BLaER1 treated with 17β-estradiol and CSF1 and Interleukin-3, amounts not matched to agents 10 nM and 100 nM (cell line): ENCODE measurements around the gene ADPRM.
"Not testable (repeated sequence)": the region's sequence is repeated elsewhere in the genome, so short reads cannot be mapped to it uniquely, and the experiment has no call there.

Experiments used
- H3K27ac ChIP-seq, 11 experiments: shearing (Covaris generic); formaldehyde crosslinking; 2 replicates each; pipeline ENCODE4 v1.8.1; 2022
- H3K27me3 ChIP-seq, 11 experiments: shearing (Covaris generic); formaldehyde crosslinking; 2 replicates each; pipeline ENCODE4 v1.8.1; 2022
- H3K36me3 ChIP-seq, 11 experiments: shearing (Covaris generic); formaldehyde crosslinking; 2 replicates each; pipeline ENCODE4 v1.8.1; 2022
- H3K4me1 ChIP-seq, 10 experiments: shearing (Covaris generic); formaldehyde crosslinking; 2 replicates each; pipeline ENCODE4 v1.8.1; 2022
- H3K4me2 ChIP-seq, 11 experiments: shearing (Covaris generic); formaldehyde crosslinking; 2 replicates each; pipeline ENCODE4 v1.8.1; 2022
- H3K4me3 ChIP-seq, 10 experiments: shearing (Covaris generic); formaldehyde crosslinking; 2 replicates each; pipeline ENCODE4 v1.8.1; 2022
- H3K9ac ChIP-seq, 11 experiments: shearing (Covaris generic); formaldehyde crosslinking; 2 replicates each; pipeline ENCODE4 v1.8.1; 2022
- H3K9me3 ChIP-seq, 11 experiments: shearing (Covaris generic); formaldehyde crosslinking; replicated peaks in 1 of 11; 2 replicates each; pipeline ENCODE4 v1.8.1; 2022
- H4K20me1 ChIP-seq, 11 experiments: shearing (Covaris generic); formaldehyde crosslinking; 2 replicates each; pipeline ENCODE4 v1.8.1; 2022
- Cebpa-rat ChIP-seq, 11 experiments: shearing (Covaris generic); IDR thresholded peaks; 2 replicates each; pipeline ENCODE4 v1.8.1; 2022

The ADPRM gene

GRCh38 chr17:10724546-10725195 is 27.3 kb downstream of the ADPRM start:
- Histone ChIP-seq H3K36me3 (peaks cover 0 to 14% (median 0%) of the 10 kb centered on the region in 11 experiments; a peak in 3 of 22 replicates), H3K27me3 (no peaks in the 10 kb centered on the region), H3K4me1 (peaks cover 0 to 9% (median 4%) of the 10 kb centered on the region in 10 experiments; a peak in 9 of 20 replicates), H3K9me3 (no peaks in the 10 kb centered on the region), H3K27ac (no peak overlapping the region), H3K4me3 (no peak overlapping the region), H3K4me2 (no peak overlapping the region), H4K20me1 (no peaks in the 10 kb centered on the region), H3K9ac (no peak overlapping the region)
- TF ChIP-seq Cebpa-rat (IDR thresholded peaks at IDR 0.05), result no peak

GRCh38 chr17:10725262-10725661 is 27.9 kb downstream of the ADPRM start:
- no peak for TF ChIP-seq Cebpa-rat (IDR thresholded peaks at IDR 0.05)
- Histone ChIP-seq H3K9me3 (no peaks in the 10 kb centered on the region), H3K4me3 (no peak overlapping the region), H3K27me3 (no peaks in the 10 kb centered on the region), H3K4me1 (peaks cover 0 to 10% (median 5%) of the 10 kb centered on the region in 10 experiments; a peak in 13 of 20 replicates), H4K20me1 (no peaks in the 10 kb centered on the region), H3K36me3 (peaks cover 0 to 14% (median 0%) of the 10 kb centered on the region in 11 experiments; a peak in 2 of 22 replicates), H3K4me2 (no peak overlapping the region), H3K9ac (no peak overlapping the region), H3K27ac (no peak overlapping the region)

- H3K27me3 ChIP-seq, result no peaks in the 10 kb centered on the region
- H3K4me2 ChIP-seq, result no peak overlapping the region
- H3K4me3 ChIP-seq, result no peak overlapping the region
- no peaks in the 10 kb centered on the region for H3K9me3 ChIP-seq
- H3K4me1 ChIP-seq, result peaks cover 0 to 19% (median 14%) of the 10 kb centered on the region in 10 experiments; a peak in 16 of 20 replicates
- H3K36me3 ChIP-seq, result peaks cover 0 to 14% (median 0%) of the 10 kb centered on the region in 11 experiments; a peak in 2 of 22 replicates
- H3K27ac ChIP-seq, result no peak overlapping the region
- no peaks in the 10 kb centered on the region for H4K20me1 ChIP-seq
- TF ChIP-seq Cebpa-rat (IDR thresholded peaks at IDR 0.05), result no peak
- no peak overlapping the region for H3K9ac ChIP-seq
Observed at GRCh38 chr17:10726196-10726595, 28.8 kb downstream of the ADPRM start.

- Histone ChIP-seq H3K9me3 (no peaks in the 10 kb centered on the region), H3K9ac (no peak overlapping the region), H3K36me3 (peaks cover 0 to 14% (median 0%) of the 10 kb centered on the region in 11 experiments; a peak in 2 of 22 replicates), H3K4me3 (no peak overlapping the region), H3K27me3 (no peaks in the 10 kb centered on the region), H3K4me2 (no peak overlapping the region), H3K4me1 (peaks cover 0 to 21% (median 17%) of the 10 kb centered on the region in 10 experiments; a peak in 16 of 20 replicates), H4K20me1 (no peaks in the 10 kb centered on the region), H3K27ac (no peak overlapping the region)
- no peak for TF ChIP-seq Cebpa-rat (IDR thresholded peaks at IDR 0.05)
Observed at GRCh38 chr17:10727192-10727591, 29.8 kb downstream of the ADPRM start.

GRCh38 chr17:10728331-10728892 is 31.0 kb downstream of the ADPRM start:
- H3K27me3 ChIP-seq, result no peaks in the 10 kb centered on the region
- no peaks in the 10 kb centered on the region for H4K20me1 ChIP-seq
- H3K9ac ChIP-seq, result no peak overlapping the region
- no peaks in the 10 kb centered on the region for H3K9me3 ChIP-seq
- no peak for TF ChIP-seq Cebpa-rat (IDR thresholded peaks at IDR 0.05)
- peak overlapping the region in 5 of 11 experiments; percentile 80 to 89 (median 88); a peak in 6 of 22 replicates for H3K4me2 ChIP-seq
- no peak overlapping the region for H3K27ac ChIP-seq
- H3K4me1 ChIP-seq, result peaks cover 5 to 21% (median 17%) of the 10 kb centered on the region in 10 experiments; a peak in 16 of 20 replicates
- no peak overlapping the region for H3K4me3 ChIP-seq
- peaks cover 0 to 13% (median 0%) of the 10 kb centered on the region in 11 experiments; a peak in 1 of 22 replicates for H3K36me3 ChIP-seq

GRCh38 chr17:10729334-10730193 is 32.2 kb downstream of the ADPRM start, which contains the start of gene TMEM220:
TSS of gene TMEM220 (minus strand) at chr17:10730023. CDS start at chr17:10729851, 172 bp downstream.
- Histone ChIP-seq H3K4me1 (peaks cover 5 to 21% (median 17%) of the 10 kb centered on the region in 10 experiments; a peak in 16 of 20 replicates), H3K9ac (peak within 1 kb of the TSS; percentile 71 to 89 (median 84)), H3K4me3 (peak within 1 kb of the TSS; percentile 61 to 83 (median 74)), H3K4me2 (peak within 1 kb of the TSS; percentile 75 to 91 (median 85)), H3K9me3 (no peaks in the 10 kb centered on the region), H3K27ac (peak within 1 kb of the TSS; percentile 52 to 87 (median 83); a peak in 21 of 22 replicates), H3K27me3 (no peaks in the 10 kb centered on the region), H4K20me1 (no peaks in the 10 kb centered on the region), H3K36me3 (peaks cover 0 to 10% (median 0%) of the 10 kb centered on the region in 11 experiments; a peak in 1 of 22 replicates)
- no peak for TF ChIP-seq Cebpa-rat (IDR thresholded peaks at IDR 0.05)

GRCh38 chr17:10730247-10730646 is 32.9 kb downstream of the ADPRM start:
- Histone ChIP-seq H3K27ac (peak overlapping the region; percentile 52 to 87 (median 83); a peak in 21 of 22 replicates), H3K4me3 (peak overlapping the region; percentile 61 to 83 (median 74)), H3K4me2 (peak overlapping the region; percentile 75 to 91 (median 85))

GRCh38 chr17:10731408-10731879 is 34.0 kb downstream of the ADPRM start:
- no peak overlapping the region for H3K27ac ChIP-seq
- H4K20me1 ChIP-seq, result no peaks in the 10 kb centered on the region
- no peaks in the 10 kb centered on the region for H3K27me3 ChIP-seq
- no peak overlapping the region; a peak in 1 of 22 replicates for H3K9ac ChIP-seq
- no peaks in the 10 kb centered on the region for H3K9me3 ChIP-seq
- H3K36me3 ChIP-seq, result no peaks in the 10 kb centered on the region
- peaks cover 5 to 21% (median 17%) of the 10 kb centered on the region in 10 experiments; a peak in 16 of 20 replicates for H3K4me1 ChIP-seq
- peak overlapping the region in 10 of 11 experiments; percentile 75 to 91 (median 86); a peak in 15 of 22 replicates for H3K4me2 ChIP-seq
- no peak overlapping the region for H3K4me3 ChIP-seq
- no peak for TF ChIP-seq Cebpa-rat (IDR thresholded peaks at IDR 0.05)

More at GRCh38 chr17:10730247-10730646, 32.9 kb downstream of the ADPRM start:
- Histone ChIP-seq H3K4me1 (peaks cover 5 to 21% (median 17%) of the 10 kb centered on the region in 10 experiments; a peak in 16 of 20 replicates), H3K9ac (peak overlapping the region; percentile 71 to 89 (median 84))
- H4K20me1 ChIP-seq, H3K9me3 ChIP-seq, H3K27me3 ChIP-seq, H3K36me3 ChIP-seq: not testable (repeated sequence)

GRCh38 chr17:10732121-10732520 is 34.7 kb downstream of the ADPRM start:
- H3K9me3 ChIP-seq, H3K4me3 ChIP-seq, H3K27ac ChIP-seq, H4K20me1 ChIP-seq, H3K4me2 ChIP-seq, H3K27me3 ChIP-seq, H3K9ac ChIP-seq, H3K36me3 ChIP-seq: not testable (repeated sequence)
- H3K4me1 ChIP-seq, result peaks cover 5 to 26% (median 20%) of the 10 kb centered on the region in 10 experiments; a peak in 16 of 20 replicates
